ENCODE data around the gene ROS1.

Gene ROS1

GRCh38 chr6:117351521-117351920 lies 74.2 kb downstream of the ROS1 start (continued):
- TF ChIP-seq PATZ1 (CRISPR knock-in tag; IDR thresholded peaks at IDR 0.05; ENCODE audit: borderline replicate concordance): no peak
- no peak for TF ChIP-seq CREB5 (CRISPR knock-in tag; IDR thresholded peaks at IDR 0.05; ENCODE audit: low read depth)
- TF ChIP-seq ZNF70 (CRISPR knock-in tag; IDR thresholded peaks at IDR 0.05): no peak
- no peak for TF ChIP-seq BACH2 (CRISPR knock-in tag; IDR thresholded peaks at IDR 0.05; ENCODE audit: borderline replicate concordance)
- TF ChIP-seq ZC3H10 (CRISPR knock-in tag; IDR thresholded peaks at IDR 0.05): no peak
- no peak for TF ChIP-seq PPARA (CRISPR knock-in tag; IDR thresholded peaks at IDR 0.05; ENCODE audit: borderline replicate concordance)
- no peak for TF ChIP-seq ISL1 (CRISPR knock-in tag; IDR thresholded peaks at IDR 0.05)
- no peak for TF ChIP-seq OSR1 (CRISPR knock-in tag; IDR thresholded peaks at IDR 0.05)
- TF ChIP-seq ZFP3 (CRISPR knock-in tag; IDR thresholded peaks at IDR 0.05): no peak
- TF ChIP-seq SNAI2 (CRISPR knock-in tag; IDR thresholded peaks at IDR 0.05): no peak
- no peak for TF ChIP-seq GLIS3 (CRISPR knock-in tag; IDR thresholded peaks at IDR 0.05)
- no peak for TF ChIP-seq RARB (CRISPR knock-in tag; IDR thresholded peaks at IDR 0.05)

DNA sequence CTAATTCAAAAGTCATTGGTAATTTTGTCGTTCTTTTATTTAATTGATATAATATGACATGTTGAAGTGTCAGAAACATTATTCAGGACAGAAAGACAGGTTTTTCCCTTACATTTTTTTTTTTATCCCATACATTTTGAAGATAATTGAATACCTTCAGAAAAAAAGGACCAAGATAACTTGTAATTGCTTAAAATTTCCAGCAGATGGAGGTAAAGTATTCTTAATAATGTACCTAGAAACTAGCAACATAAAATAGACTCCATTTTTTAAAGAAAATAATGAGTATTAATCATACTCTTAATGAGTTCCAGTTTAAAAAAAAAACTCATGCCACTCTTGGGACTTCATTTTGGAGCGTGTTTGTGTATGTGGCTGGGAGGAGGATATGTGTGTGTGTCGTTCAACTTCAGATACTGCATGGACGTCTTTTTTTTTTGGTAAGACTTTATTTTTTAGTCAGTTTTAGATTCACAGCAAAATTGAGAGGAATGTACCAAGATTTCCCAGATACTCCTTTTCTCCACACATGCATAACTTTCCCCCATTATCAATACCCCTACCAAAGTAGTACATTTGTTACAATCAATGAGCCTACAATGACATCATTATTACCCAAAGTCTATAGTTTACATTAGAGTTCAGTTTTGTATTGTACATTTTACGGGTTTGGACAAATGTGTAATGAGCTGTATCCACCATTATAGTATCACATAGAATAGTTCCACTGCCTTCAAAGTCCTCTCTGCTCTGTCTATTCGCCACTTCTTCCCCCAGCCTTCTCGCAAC lies 79.4 kb downstream of the ROS1 start:
- peak; percentile 74 for ATAC-seq
- TF ChIP-seq OSR1 (CRISPR knock-in tag; IDR thresholded peaks at IDR 0.05) (no peak), ZFP30 (CRISPR knock-in tag; IDR thresholded peaks at IDR 0.05) (no peak), ISL1 (CRISPR knock-in tag; IDR thresholded peaks at IDR 0.05) (no peak), TCF4 (CRISPR knock-in tag; IDR thresholded peaks at IDR 0.05; ENCODE audit: borderline replicate concordance) (no peak), ZNF70 (CRISPR knock-in tag; IDR thresholded peaks at IDR 0.05) (no peak), PATZ1 (CRISPR knock-in tag; IDR thresholded peaks at IDR 0.05; ENCODE audit: borderline replicate concordance) (no peak), PPARA (CRISPR knock-in tag; IDR thresholded peaks at IDR 0.05; ENCODE audit: borderline replicate concordance) (no peak), ZNF565 (CRISPR knock-in tag; conservative IDR thresholded peaks at IDR 0.05; ENCODE audit: low read depth) (no peak), CREB5 (CRISPR knock-in tag; IDR thresholded peaks at IDR 0.05; ENCODE audit: low read depth) (no peak), SNAI2 (CRISPR knock-in tag; IDR thresholded peaks at IDR 0.05) (no peak), GLIS3 (CRISPR knock-in tag; IDR thresholded peaks at IDR 0.05) (no peak), TOX (CRISPR knock-in tag; IDR thresholded peaks at IDR 0.05; ENCODE audit: borderline replicate concordance) (no peak), RARB (CRISPR knock-in tag; IDR thresholded peaks at IDR 0.05) (no peak), ZC3H10 (CRISPR knock-in tag; IDR thresholded peaks at IDR 0.05) (no peak), ZFP3 (CRISPR knock-in tag; IDR thresholded peaks at IDR 0.05) (no peak)
- TF ChIP-seq, protein P1, sequence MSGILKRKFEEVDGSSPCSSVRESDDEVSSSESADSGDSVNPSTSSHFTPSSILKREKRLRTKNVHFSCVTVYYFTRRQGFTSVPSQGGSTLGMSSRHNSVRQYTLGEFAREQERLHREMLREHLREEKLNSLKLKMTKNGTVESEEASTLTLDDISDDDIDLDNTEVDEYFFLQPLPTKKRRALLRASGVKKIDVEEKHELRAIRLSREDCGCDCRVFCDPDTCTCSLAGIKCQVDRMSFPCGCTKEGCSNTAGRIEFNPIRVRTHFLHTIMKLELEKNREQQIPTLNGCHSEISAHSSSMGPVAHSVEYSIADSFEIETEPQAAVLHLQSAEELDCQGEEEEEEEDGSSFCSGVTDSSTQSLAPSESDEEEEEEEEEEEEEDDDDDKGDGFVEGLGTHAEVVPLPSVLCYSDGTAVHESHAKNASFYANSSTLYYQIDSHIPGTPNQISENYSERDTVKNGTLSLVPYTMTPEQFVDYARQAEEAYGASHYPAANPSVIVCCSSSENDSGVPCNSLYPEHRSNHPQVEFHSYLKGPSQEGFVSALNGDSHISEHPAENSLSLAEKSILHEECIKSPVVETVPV (CRISPR knock-in tag; IDR thresholded peaks at IDR 0.05): no peak

GRCh38 chr6:117345292-117345610 lies 80.5 kb downstream of the ROS1 start:
- no peak for ATAC-seq
- TF ChIP-seq ZNF70 (CRISPR knock-in tag; IDR thresholded peaks at IDR 0.05): no peak
- no peak for TF ChIP-seq ESRRG (CRISPR knock-in tag; IDR thresholded peaks at IDR 0.05)
- TF ChIP-seq, protein P1 (CRISPR knock-in tag; IDR thresholded peaks at IDR 0.05): no peak
- TF ChIP-seq OSR1 (CRISPR knock-in tag; IDR thresholded peaks at IDR 0.05): no peak
- TF ChIP-seq, protein P2, sequence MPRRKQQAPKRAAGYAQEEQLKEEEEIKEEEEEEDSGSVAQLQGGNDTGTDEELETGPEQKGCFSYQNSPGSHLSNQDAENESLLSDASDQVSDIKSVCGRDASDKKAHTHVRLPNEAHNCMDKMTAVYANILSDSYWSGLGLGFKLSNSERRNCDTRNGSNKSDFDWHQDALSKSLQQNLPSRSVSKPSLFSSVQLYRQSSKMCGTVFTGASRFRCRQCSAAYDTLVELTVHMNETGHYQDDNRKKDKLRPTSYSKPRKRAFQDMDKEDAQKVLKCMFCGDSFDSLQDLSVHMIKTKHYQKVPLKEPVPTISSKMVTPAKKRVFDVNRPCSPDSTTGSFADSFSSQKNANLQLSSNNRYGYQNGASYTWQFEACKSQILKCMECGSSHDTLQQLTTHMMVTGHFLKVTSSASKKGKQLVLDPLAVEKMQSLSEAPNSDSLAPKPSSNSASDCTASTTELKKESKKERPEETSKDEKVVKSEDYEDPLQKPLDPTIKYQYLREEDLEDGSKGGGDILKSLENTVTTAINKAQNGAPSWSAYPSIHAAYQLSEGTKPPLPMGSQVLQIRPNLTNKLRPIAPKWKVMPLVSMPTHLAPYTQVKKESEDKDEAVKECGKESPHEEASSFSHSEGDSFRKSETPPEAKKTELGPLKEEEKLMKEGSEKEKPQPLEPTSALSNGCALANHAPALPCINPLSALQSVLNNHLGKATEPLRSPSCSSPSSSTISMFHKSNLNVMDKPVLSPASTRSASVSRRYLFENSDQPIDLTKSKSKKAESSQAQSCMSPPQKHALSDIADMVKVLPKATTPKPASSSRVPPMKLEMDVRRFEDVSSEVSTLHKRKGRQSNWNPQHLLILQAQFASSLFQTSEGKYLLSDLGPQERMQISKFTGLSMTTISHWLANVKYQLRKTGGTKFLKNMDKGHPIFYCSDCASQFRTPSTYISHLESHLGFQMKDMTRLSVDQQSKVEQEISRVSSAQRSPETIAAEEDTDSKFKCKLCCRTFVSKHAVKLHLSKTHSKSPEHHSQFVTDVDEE (CRISPR knock-in tag; IDR thresholded peaks at IDR 0.05): no peak
- TF ChIP-seq ZFP3 (CRISPR knock-in tag; IDR thresholded peaks at IDR 0.05): no peak
- no peak for TF ChIP-seq RARB (CRISPR knock-in tag; IDR thresholded peaks at IDR 0.05)
- no peak for TF ChIP-seq PPARA (CRISPR knock-in tag; IDR thresholded peaks at IDR 0.05; ENCODE audit: borderline replicate concordance)
- no peak for TF ChIP-seq SNAI2 (CRISPR knock-in tag; IDR thresholded peaks at IDR 0.05)
- TF ChIP-seq ZFP30 (CRISPR knock-in tag; IDR thresholded peaks at IDR 0.05): no peak
- no peak for TF ChIP-seq TCF4 (CRISPR knock-in tag; IDR thresholded peaks at IDR 0.05; ENCODE audit: borderline replicate concordance)
- no peak for TF ChIP-seq ISL1 (CRISPR knock-in tag; IDR thresholded peaks at IDR 0.05)
- TF ChIP-seq, protein P3, sequence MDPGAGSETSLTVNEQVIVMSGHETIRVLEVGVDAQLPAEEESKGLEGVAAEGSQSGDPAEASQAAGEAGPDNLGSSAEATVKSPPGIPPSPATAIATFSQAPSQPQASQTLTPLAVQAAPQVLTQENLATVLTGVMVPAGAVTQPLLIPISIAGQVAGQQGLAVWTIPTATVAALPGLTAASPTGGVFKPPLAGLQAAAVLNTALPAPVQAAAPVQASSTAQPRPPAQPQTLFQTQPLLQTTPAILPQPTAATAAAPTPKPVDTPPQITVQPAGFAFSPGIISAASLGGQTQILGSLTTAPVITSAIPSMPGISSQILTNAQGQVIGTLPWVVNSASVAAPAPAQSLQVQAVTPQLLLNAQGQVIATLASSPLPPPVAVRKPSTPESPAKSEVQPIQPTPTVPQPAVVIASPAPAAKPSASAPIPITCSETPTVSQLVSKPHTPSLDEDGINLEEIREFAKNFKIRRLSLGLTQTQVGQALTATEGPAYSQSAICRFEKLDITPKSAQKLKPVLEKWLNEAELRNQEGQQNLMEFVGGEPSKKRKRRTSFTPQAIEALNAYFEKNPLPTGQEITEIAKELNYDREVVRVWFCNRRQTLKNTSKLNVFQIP (CRISPR knock-in tag; IDR thresholded peaks at IDR 0.05; ENCODE audit: borderline replicate concordance, low read depth): no peak
- TF ChIP-seq ARNTL (CRISPR knock-in tag; IDR thresholded peaks at IDR 0.05; ENCODE audit: borderline replicate concordance, low read depth): no peak
